ENCODE results near the gene SCN1B.

DNA sequence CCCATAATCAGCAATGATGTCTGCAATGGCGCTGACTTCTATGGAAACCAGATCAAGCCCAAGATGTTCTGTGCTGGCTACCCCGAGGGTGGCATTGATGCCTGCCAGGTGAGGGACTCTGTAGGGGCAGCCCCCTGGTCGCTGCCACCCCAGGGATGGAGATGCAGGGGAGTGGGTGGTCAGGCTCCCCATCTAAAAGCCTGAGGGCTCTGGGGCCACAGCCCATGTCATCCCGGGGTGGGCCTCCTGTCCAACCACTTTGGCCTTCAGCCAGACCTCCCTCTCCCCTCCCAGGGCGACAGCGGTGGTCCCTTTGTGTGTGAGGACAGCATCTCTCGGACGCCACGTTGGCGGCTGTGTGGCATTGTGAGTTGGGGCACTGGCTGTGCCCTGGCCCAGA lies 35.3 kb downstream of the SCN1B start:
- TF ChIP-seq, protein P1, sequence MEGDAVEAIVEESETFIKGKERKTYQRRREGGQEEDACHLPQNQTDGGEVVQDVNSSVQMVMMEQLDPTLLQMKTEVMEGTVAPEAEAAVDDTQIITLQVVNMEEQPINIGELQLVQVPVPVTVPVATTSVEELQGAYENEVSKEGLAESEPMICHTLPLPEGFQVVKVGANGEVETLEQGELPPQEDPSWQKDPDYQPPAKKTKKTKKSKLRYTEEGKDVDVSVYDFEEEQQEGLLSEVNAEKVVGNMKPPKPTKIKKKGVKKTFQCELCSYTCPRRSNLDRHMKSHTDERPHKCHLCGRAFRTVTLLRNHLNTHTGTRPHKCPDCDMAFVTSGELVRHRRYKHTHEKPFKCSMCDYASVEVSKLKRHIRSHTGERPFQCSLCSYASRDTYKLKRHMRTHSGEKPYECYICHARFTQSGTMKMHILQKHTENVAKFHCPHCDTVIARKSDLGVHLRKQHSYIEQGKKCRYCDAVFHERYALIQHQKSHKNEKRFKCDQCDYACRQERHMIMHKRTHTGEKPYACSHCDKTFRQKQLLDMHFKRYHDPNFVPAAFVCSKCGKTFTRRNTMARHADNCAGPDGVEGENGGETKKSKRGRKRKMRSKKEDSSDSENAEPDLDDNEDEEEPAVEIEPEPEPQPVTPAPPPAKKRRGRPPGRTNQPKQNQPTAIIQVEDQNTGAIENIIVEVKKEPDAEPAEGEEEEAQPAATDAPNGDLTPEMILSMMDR (IDR thresholded peaks at IDR 0.05): no peak
- TF ChIP-seq EP300 (IDR thresholded peaks at IDR 0.05) (no peak), POLR2AphosphoS5 (IDR thresholded peaks at IDR 0.05) (no peak), POLR2A (IDR thresholded peaks at IDR 0.05; ENCODE audit: low read depth) (no peak)
